Uterus (tissue), 4 donors: ENCODE results near the gene LMO7. TPM values are rescaled to one million over a fixed set of nuclear protein-coding genes. Genes with fewer than 3 reads are reported as not detected.

Experiments used
- DNase-seq, 2 donors: peaks; one replicate each; pipeline ENCODE4 v3.0.0-alpha.2; 2019 to 2020
- H3K27ac ChIP-seq, 2 donors: fragments of 200-600 bp; sonication (generic); 1 replicate in 1 of 2; 2 replicates in 1 of 2; pipeline ENCODE4 v1.5.1; 2016 to 2018
- H3K27me3 ChIP-seq, 2 donors: fragments of 200-600 bp; sonication (generic); one replicate each; pipeline ENCODE4 v1.5.1; 2018 to 2019; ENCODE audit warnings: control low read depth in 1 of 2
- H3K36me3 ChIP-seq, 2 donors: fragments of 200-600 bp; sonication (generic); one replicate each; pipeline ENCODE4 v1.5.1; 2019; ENCODE audit warnings: control low read depth in 1 of 2
- H3K4me1 ChIP-seq, 2 donors: fragments of 200-600 bp; sonication (generic); one replicate each; pipeline ENCODE4 v1.5.1; 2018 to 2019; ENCODE audit warnings: control low read depth in 1 of 2
- H3K4me3 ChIP-seq, 2 donors: fragments of 200-600 bp; sonication (generic); 1 replicate in 1 of 2; 2 replicates in 1 of 2; pipeline ENCODE4 v1.5.1; 2018 to 2019; ENCODE audit warnings: mild to moderate bottlenecking in 1 of 2
- H3K9me3 ChIP-seq, 2 donors: fragments of 200-600 bp; sonication (generic); one replicate each; pipeline ENCODE4 v1.5.1; 2019; ENCODE audit warnings: control low read depth in 1 of 2
- POLR2A ChIP-seq, 2 donors: fragments of 450-650 bp; IDR thresholded peaks; one replicate each; pipeline ENCODE4 v1.6.1; 2016; ENCODE audit warnings: antibody characterized with exemption in 2 of 2, mild to moderate bottlenecking in 1 of 2, moderate library complexity in 1 of 2
- intact Hi-C: fragments of 100-400 bp; cut with DNase I; formaldehyde crosslinking; loops from one replicate; pipeline ENCODE4 v1.15.1; 2023; ENCODE audit warnings: low total_unique reads
- total RNA-seq, 4 donors: library from RNA; depleted of rRNA in 3 of 4; stranded (reverse); fragments of >200 nt in 3 of 4; gene quantifications; one replicate each; pipeline versions ENCODE4 v1.1.0 to v1.2.4, GENCODE V29; 2014 to 2023
- TF ChIP-seq, protein P1 (sequence below), 4 experiments: fragments of 200-600 bp in 2 of 4; fragments of 450-650 bp in 2 of 4; sonication (generic) in 2 of 4; IDR thresholded peaks; one replicate each; pipeline ENCODE4 v1.5.1; 2016 to 2019; ENCODE audit warnings: antibody characterized with exemption in 4 of 4, mild to moderate bottlenecking in 2 of 4, moderate library complexity in 1 of 4
- donor health status: DM: yes; HTN: yes; CAD: no.

LMO7 gene
- total RNA-seq, 4 donors from 2014 or later: 2.6 to 55.4 (median 24.2) TPM

DNA sequence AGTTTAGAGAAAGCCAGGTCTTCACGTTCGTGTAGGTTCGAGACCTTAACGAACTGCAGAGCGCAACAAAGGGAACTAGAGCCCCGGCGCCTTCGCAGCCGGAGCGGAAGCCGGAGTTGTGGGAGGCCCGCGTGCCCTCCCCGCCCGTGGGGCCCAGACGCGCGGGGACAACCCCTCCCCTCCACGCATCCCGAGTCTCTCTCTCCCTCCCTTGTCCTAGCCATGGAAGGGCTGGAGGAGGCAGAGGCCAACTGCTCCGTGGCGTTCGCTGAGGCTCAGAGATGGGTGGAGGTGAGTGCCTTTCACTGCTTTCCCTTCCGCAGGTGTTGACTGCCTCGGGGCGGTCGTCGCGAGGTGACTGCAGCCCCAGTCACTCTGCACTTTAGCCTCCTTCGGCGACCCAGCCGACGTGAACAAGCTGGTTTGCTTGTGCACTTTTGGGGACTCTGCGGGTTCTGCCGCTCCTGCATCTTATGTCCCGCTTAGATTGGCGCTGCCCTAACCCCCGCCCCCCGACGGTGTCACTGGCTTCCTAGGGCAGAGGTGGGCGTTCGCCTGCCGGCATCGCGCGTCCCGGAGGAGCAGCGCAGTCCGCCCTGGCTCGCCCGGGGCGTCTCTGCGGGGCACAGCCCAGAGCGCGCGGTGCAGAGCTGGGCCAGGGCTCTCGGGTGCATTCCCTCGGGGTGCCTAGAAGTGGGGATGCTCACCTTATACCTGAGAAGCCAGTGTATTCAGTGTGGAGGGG lies 478 bp downstream of the LMO7 start:
- Histone ChIP-seq H3K36me3 (no peaks in the 10 kb centered on the region), H3K4me1 (peaks cover 0 to 9% of the 10 kb centered on the region in 2 donors), H3K27me3 (no peaks in the 10 kb centered on the region), H3K27ac (peak overlapping the region; percentile 50 to 75), H3K9me3 (no peaks in the 10 kb centered on the region), H3K4me3 (peak overlapping the region; percentile 52 to 66)
- TF ChIP-seq, protein P1, sequence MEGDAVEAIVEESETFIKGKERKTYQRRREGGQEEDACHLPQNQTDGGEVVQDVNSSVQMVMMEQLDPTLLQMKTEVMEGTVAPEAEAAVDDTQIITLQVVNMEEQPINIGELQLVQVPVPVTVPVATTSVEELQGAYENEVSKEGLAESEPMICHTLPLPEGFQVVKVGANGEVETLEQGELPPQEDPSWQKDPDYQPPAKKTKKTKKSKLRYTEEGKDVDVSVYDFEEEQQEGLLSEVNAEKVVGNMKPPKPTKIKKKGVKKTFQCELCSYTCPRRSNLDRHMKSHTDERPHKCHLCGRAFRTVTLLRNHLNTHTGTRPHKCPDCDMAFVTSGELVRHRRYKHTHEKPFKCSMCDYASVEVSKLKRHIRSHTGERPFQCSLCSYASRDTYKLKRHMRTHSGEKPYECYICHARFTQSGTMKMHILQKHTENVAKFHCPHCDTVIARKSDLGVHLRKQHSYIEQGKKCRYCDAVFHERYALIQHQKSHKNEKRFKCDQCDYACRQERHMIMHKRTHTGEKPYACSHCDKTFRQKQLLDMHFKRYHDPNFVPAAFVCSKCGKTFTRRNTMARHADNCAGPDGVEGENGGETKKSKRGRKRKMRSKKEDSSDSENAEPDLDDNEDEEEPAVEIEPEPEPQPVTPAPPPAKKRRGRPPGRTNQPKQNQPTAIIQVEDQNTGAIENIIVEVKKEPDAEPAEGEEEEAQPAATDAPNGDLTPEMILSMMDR (IDR thresholded peaks at IDR 0.05): no peak
- TF ChIP-seq POLR2A (IDR thresholded peaks at IDR 0.05): no peak
- DNase-seq: peak; percentile 16 to 31
- intact Hi-C loops: no loop called here

GRCh38 chr13:75637181-75637750 lies 1.1 kb downstream of the LMO7 start:
- TF ChIP-seq POLR2A (IDR thresholded peaks at IDR 0.05): no peak
- TF ChIP-seq, protein P1 (IDR thresholded peaks at IDR 0.05): no peak
- no peaks in the 10 kb centered on the region for H3K9me3 ChIP-seq
- intact Hi-C loops: no loop called here
- H3K4me1 ChIP-seq: peaks cover 0 to 9% of the 10 kb centered on the region in 2 donors
- no peaks in the 10 kb centered on the region for H3K36me3 ChIP-seq
- no peak overlapping the region for H3K27ac ChIP-seq
- no peaks in the 10 kb centered on the region for H3K27me3 ChIP-seq
- peak overlapping the region; percentile 52 to 66 for H3K4me3 ChIP-seq
- DNase-seq: no peak

DNA sequence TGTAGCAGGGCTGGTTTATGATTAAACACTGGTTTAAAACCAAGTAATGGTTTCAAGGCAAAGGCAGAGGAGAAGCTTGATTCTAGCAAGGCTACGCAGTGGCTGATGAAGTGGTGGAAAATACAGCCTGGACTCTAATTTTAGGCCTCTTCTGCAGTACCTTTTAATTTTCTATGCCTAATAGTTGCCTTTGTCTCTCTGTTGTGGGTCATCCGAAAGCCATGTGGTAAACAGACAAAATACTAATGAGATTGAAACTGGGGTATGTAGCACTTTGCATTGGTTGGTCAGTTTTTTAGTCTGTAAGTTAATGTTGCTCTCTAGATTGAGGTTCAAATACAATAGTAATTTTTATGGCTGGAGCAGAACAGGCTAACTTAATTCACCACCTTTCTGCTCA lies 3.3 kb downstream of the LMO7 start:
- intact Hi-C loops: no loop called here
- H3K27me3 ChIP-seq: no peaks in the 10 kb centered on the region
- no peak for DNase-seq
- H3K27ac ChIP-seq: no peak overlapping the region
- no peak overlapping the region for H3K4me3 ChIP-seq
- no peaks in the 10 kb centered on the region for H3K36me3 ChIP-seq
- peaks cover 0 to 9% of the 10 kb centered on the region in 2 donors for H3K4me1 ChIP-seq
- TF ChIP-seq, protein P1 (IDR thresholded peaks at IDR 0.05): no peak
- no peak for TF ChIP-seq POLR2A (IDR thresholded peaks at IDR 0.05)
- H3K9me3 ChIP-seq: no peaks in the 10 kb centered on the region

DNA sequence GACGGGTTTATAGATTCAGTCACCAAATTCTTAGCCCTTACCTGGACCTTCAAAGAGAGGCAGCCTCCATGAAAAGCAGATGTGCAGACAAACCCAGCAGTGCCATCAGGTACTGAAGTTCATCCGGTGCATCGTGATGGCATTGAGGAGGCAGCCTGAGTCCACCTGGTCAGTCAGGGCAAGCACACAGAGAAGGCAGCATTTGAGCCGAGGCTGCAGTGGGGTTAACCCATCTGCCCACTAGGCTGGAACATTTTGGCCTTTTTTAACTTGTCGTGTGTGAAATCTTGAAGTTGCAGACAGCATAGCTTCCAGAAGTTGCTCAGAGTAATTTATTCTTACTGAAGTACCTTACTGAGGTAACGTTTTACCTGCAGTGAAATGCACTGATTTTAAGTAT lies 4.9 kb downstream of the LMO7 start:
- Histone ChIP-seq H3K4me1 (peaks cover 0 to 4% of the 10 kb centered on the region in 2 donors), H3K9me3 (no peaks in the 10 kb centered on the region), H3K27me3 (no peaks in the 10 kb centered on the region), H3K36me3 (no peaks in the 10 kb centered on the region), H3K27ac (no peak overlapping the region), H3K4me3 (no peak overlapping the region)
- intact Hi-C loops: no loop called here
- DNase-seq: no peak
- no peak for TF ChIP-seq POLR2A (IDR thresholded peaks at IDR 0.05)
- TF ChIP-seq, protein P1 (IDR thresholded peaks at IDR 0.05): no peak

DNA sequence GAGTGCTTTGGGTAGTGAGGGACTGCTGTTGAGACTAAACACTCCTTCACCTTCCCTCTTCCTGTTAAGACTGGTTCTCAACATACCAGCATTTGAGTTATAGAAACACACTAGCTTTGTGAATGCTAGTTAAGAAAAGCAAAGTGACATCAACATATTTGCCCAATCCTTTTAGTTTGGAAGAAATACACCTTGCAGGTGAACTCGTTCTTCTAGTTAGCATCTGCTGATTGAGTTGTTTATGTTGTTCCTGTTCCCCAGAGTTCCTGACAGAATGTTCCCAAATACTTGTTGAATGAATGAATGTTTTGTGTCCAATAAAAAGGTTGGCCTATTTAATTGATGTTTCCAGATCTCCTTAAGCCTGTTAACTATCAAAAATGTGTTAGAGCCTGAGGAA lies 7.1 kb downstream of the LMO7 start:
- Histone ChIP-seq H3K27me3 (no peaks in the 10 kb centered on the region), H3K36me3 (no peaks in the 10 kb centered on the region), H3K9me3 (no peaks in the 10 kb centered on the region), H3K4me1 (no peaks in the 10 kb centered on the region), H3K27ac (no peak overlapping the region), H3K4me3 (no peak overlapping the region)
- no peak for DNase-seq
- intact Hi-C loops: no loop called here
- TF ChIP-seq, protein P1 (IDR thresholded peaks at IDR 0.05): no peak
- TF ChIP-seq POLR2A (IDR thresholded peaks at IDR 0.05): no peak
